ENCODE data around the gene GPRC5B.

The GPRC5B gene

DNA sequence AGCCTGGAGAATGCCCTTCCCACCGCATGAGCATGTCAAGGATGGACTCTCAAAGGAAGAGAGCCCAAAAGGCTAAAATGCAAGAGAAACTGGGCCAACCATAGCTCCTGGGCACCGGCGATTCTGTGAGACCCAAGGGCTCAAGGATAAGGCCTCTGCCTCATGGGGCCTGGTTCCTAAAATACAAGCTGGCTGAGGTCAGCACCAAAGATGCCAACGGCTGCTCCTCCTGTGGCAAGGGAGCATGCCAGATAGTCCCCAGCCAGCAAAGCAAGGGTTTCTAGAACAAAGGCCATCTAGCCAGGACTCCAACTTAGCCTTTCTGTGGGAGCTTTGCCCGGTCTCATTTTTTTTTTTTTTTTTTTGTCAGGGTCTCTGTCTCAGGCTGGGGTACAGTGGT lies 20.1 kb downstream of the GPRC5B start:
- Histone ChIP-seq H4K20me1 (0 out of 22 replicates have a peak, but pooled peaks cover 0 to 2% (median 0%) of the 10 kb centered on the region in 11 experiments), H3K36me3 (no peaks in the 10 kb centered on the region), H3K4me2 (no peak overlapping the region), H3K4me3 (no peak overlapping the region), H3K9ac (no peak overlapping the region), H3K9me3 (replicated peaks in 1 of 11) (no peaks in the 10 kb centered on the region), H3K27me3 (no peaks in the 10 kb centered on the region), H3K4me1 (peaks cover 0 to 5% (median 0%) of the 10 kb centered on the region in 10 experiments; a peak in 1 of 20 replicates), H3K27ac (no peak overlapping the region)
- TF ChIP-seq Cebpa-rat (IDR thresholded peaks at IDR 0.05), result no peak

DNA sequence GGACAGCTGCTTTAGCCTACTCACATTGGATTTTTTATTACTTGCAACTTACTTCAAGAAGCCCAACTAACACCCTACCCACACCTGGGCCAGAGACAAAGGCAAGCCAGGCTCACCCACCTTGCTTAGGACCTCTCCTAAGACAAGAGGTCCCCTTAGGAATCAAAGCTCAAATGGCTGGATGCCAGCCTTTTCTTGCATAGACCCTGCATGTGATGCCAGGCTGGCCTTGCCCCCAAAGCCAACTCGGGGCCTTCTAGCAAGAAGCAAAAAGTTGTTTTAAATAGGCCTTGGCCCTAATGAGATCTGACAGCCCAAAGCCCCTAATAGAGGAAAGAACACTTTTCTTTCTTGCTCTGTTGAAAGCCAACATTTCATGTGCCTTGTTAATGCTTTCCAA lies 20.7 kb downstream of the GPRC5B start:
- H3K36me3 ChIP-seq, result no peaks in the 10 kb centered on the region
- TF ChIP-seq Cebpa-rat (IDR thresholded peaks at IDR 0.05), result no peak
- no peaks in the 10 kb centered on the region for H3K27me3 ChIP-seq
- 0 out of 22 replicates have a peak, but pooled peaks cover 0 to 2% (median 0%) of the 10 kb centered on the region in 11 experiments for H4K20me1 ChIP-seq
- H3K4me3 ChIP-seq, result no peak overlapping the region
- no peak overlapping the region for H3K9ac ChIP-seq
- H3K4me2 ChIP-seq, result no peak overlapping the region
- no peaks in the 10 kb centered on the region for H3K9me3 ChIP-seq (replicated peaks in 1 of 11)
- peaks cover 0 to 5% (median 0%) of the 10 kb centered on the region in 10 experiments; a peak in 1 of 20 replicates for H3K4me1 ChIP-seq
- no peak overlapping the region for H3K27ac ChIP-seq

DNA sequence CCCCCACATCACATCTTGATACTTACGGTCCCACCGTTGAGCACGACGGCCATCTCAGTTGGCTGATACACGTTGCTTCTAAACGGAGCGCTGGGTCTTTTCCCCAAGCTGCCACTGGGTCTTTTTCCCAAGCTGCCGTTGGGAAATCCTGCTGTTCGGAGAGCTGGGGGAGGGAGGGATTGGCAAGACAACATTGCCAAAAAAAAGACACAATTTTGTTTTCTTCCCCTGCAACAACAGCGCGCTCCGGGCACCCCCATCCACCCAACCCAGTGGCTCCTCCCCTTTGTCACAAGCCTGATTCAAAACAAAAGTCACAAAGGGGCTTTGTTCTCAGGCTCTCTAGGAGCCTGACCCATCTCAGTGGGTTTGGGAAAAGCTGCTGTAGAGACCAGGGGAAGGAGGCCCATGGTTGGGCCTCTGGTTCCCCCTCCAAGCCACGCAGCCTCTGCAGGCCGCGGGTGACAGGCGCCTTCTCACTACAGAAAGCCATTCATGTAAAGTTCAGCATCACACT lies 22.8 kb downstream of the GPRC5B start:
- Histone ChIP-seq H3K9me3 (replicated peaks in 1 of 11) (no peaks in the 10 kb centered on the region), H3K36me3 (no peaks in the 10 kb centered on the region), H3K9ac (no peak overlapping the region), H3K4me3 (no peak overlapping the region), H3K4me1 (peaks cover 0 to 2% (median 0%) of the 10 kb centered on the region in 10 experiments; a peak in 1 of 20 replicates), H3K27ac (no peak overlapping the region), H3K27me3 (no peaks in the 10 kb centered on the region), H4K20me1 (0 out of 22 replicates have a peak, but pooled peaks cover 0 to 2% (median 0%) of the 10 kb centered on the region in 11 experiments), H3K4me2 (no peak overlapping the region)
- TF ChIP-seq Cebpa-rat (IDR thresholded peaks at IDR 0.05), result no peak

DNA sequence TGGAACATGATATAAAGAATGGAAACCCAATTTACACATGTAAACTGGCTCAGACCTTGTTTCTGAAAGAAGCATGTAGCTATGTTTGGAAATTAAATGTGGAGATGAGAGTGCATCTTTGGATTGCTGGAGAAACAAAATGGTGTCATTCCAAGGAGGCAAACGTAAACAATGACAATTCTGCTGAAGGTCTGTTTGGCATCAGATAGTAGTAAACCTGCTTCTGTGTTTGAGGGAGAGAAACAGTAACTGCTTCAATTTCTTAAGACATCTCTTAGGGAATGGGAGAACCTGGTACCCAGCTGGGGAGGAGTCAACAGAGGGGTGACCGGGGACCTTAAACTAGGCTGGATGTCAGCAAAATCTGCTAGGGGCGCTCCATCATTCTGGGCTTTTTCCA lies 23.5 kb downstream of the GPRC5B start:
- no peaks in the 10 kb centered on the region for H3K9me3 ChIP-seq (replicated peaks in 1 of 11)
- H3K4me1 ChIP-seq, result no peaks in the 10 kb centered on the region
- H4K20me1 ChIP-seq, result 0 out of 22 replicates have a peak, but pooled peaks cover 0 to 2% (median 0%) of the 10 kb centered on the region in 11 experiments
- TF ChIP-seq Cebpa-rat (IDR thresholded peaks at IDR 0.05), result no peak
- H3K27me3 ChIP-seq, result no peaks in the 10 kb centered on the region
- H3K27ac ChIP-seq, result no peak overlapping the region
- H3K4me2 ChIP-seq, result no peak overlapping the region
- no peak overlapping the region for H3K4me3 ChIP-seq
- H3K36me3 ChIP-seq, result no peaks in the 10 kb centered on the region
- no peak overlapping the region for H3K9ac ChIP-seq

DNA sequence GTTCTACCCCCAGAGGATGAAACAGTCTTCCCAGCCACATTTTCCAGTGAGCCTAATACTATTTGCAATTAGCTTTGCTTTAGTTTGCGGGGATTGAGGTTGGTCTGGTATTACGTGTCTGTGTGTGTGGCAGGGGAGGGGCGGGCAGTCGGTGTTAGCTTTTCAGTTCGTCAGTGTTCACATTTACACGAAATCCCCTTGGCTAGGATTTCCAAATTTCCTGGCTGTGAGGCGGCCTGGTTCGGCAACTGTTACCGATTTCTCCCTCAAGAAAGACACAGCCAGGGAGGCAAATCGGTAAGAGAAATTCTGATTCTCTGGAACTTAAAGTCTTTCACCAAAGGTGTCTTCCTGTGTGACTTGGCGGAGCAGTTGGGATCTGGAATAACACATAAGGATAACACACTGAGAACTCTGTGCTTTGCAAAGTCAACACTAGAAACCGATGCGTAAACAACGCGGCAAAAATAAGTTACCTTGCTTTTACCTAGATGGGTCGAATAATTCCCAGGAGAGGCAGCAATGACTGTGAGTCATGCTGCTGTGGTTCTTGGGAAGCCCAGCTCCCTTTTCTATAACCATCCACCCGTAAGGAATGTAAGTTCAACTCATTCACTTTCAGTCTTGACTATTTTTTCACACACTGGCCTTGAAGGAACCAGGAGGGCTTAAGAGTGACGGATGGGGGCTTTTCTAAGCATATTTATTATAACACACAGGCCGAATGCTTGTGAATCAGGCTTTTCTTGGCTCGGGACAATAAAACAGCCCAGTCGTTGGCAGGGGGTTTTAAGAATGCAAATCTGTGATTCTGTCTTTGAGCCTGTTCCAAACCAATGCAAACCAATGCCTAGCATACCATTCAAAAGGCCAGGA lies 24.2 kb downstream of the GPRC5B start:
- Histone ChIP-seq H3K4me2 (no peak overlapping the region), H4K20me1 (0 out of 22 replicates have a peak, but pooled peaks cover 0 to 2% (median 0%) of the 10 kb centered on the region in 11 experiments), H3K27ac (no peak overlapping the region), H3K9me3 (replicated peaks in 1 of 11) (no peaks in the 10 kb centered on the region), H3K27me3 (no peaks in the 10 kb centered on the region), H3K4me1 (no peaks in the 10 kb centered on the region), H3K9ac (no peak overlapping the region), H3K36me3 (no peaks in the 10 kb centered on the region), H3K4me3 (no peak overlapping the region)
- TF ChIP-seq Cebpa-rat (IDR thresholded peaks at IDR 0.05), result no peak

DNA sequence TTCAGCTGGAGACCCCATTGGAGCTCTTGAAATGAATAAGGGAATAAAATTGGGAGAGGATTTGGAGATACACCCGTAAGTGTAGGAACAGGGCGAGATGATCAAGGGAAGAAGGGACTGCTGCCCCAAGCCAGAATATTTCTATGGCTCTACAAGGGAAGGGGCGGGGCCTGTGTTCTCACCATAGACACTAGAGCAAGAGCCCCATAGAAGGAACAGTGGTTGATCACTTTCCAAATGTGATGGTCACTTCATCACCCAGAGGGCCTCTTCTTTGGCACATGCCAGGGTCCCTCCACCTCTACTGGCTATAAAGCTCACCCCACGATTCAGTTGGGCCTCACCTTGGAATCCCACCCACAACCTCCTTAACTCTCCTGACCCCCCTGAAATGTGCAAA lies 25.0 kb downstream of the GPRC5B start:
- H3K4me2 ChIP-seq, result no peak overlapping the region
- no peak overlapping the region for H3K27ac ChIP-seq
- no peak overlapping the region for H3K4me3 ChIP-seq
- no peaks in the 10 kb centered on the region for H3K9me3 ChIP-seq (replicated peaks in 1 of 11)
- H3K9ac ChIP-seq, result no peak overlapping the region
- no peak for TF ChIP-seq Cebpa-rat (IDR thresholded peaks at IDR 0.05)
- H3K27me3 ChIP-seq, result no peaks in the 10 kb centered on the region
- 0 out of 22 replicates have a peak, but pooled peaks cover 0 to 2% (median 0%) of the 10 kb centered on the region in 11 experiments for H4K20me1 ChIP-seq
- H3K36me3 ChIP-seq, result no peaks in the 10 kb centered on the region
- peaks cover 0 to under 1% (median 0%) of the 10 kb centered on the region in 10 experiments; a peak in 1 of 20 replicates for H3K4me1 ChIP-seq

DNA sequence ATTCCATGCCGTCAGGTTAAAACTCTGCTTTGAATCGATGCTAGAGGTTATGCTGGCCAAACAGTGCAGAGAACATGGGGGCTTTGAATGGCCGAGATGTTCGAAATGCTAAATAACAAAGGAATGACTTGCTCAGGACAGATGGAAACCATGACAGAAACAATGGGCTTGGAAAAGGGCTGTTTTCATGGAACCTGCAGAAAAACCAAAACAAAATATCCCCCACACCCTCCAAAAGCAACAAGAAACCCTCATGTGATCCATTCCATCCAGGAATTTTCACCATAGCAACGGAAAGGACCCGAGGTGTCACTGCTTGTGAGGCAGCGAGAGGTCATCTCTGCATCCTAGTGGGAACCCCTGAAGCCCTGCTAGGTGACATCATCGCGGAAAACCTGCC lies 25.5 kb downstream of the GPRC5B start:
- TF ChIP-seq Cebpa-rat (IDR thresholded peaks at IDR 0.05), result no peak
- Histone ChIP-seq H3K9me3 (replicated peaks in 1 of 11) (no peaks in the 10 kb centered on the region), H3K4me1 (peaks cover 0 to 5% (median 0%) of the 10 kb centered on the region in 10 experiments; a peak in 3 of 20 replicates), H4K20me1 (no peaks in the 10 kb centered on the region), H3K27me3 (no peaks in the 10 kb centered on the region), H3K36me3 (no peaks in the 10 kb centered on the region), H3K27ac (no peak overlapping the region), H3K4me2 (no peak overlapping the region), H3K9ac (no peak overlapping the region), H3K4me3 (no peak overlapping the region)

DNA sequence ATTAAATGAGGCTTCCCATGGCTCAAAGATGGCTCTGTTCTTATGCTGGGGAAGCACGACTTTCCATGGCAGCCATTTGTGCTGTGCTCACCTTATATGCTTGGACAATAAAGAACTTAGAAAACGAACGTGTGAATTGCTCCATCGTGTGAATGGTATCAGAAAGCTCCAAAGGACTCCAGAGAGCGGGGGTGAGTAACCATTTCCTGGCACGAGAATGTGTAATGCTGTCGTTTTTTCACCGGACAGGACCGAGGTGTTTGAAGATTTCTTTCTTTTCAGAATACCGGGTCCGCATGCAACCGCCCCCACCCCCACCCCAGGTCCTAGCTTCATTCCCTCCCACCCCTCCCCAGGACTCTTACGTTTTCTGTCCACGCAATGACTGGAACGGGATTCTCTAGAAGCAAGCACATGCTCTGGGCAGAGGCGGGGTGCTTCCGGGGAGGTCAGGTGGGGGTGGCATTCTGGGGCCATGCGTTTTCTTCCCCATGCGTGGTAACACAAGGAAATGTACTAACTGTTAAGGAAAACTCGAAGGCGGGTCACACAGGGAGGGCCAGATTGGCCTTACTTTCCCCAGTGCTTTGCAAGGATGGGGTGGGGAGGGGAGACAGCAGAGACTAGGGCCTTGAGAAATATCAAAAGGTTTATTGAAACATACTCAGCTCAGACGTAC lies 26.2 kb downstream of the GPRC5B start:
- no peak for TF ChIP-seq Cebpa-rat (IDR thresholded peaks at IDR 0.05)
- Histone ChIP-seq H4K20me1 (no peaks in the 10 kb centered on the region), H3K9ac (no peak overlapping the region), H3K4me3 (no peak overlapping the region), H3K27ac (no peak overlapping the region), H3K9me3 (replicated peaks in 1 of 11) (no peaks in the 10 kb centered on the region), H3K4me2 (no peak overlapping the region), H3K4me1 (peaks cover 0 to 5% (median 0%) of the 10 kb centered on the region in 10 experiments; a peak in 3 of 20 replicates), H3K27me3 (no peaks in the 10 kb centered on the region), H3K36me3 (no peaks in the 10 kb centered on the region)

Measured in BLaER1 treated with 17β-estradiol and CSF1 and Interleukin-3, amounts not matched to agents 10 nM and 100 nM (cell line).